CD14-positive monocyte (primary cell): ENCODE measurements around the gene RTN4R. TPM values are rescaled to one million over a fixed set of nuclear protein-coding genes. Genes with fewer than 3 reads are reported as not detected.

Experiments used
- DNase-seq, 3 donors: peaks; one replicate each; pipeline ENCODE4 v3.0.0-alpha.2; 2011 to 2022
- H2AFZ ChIP-seq: 2 replicates; pipeline ENCODE4 v1.6.0; 2012; ENCODE audit warnings: mild to moderate bottlenecking, low read depth, low read length, inconsistent platforms; ENCODE audit not compliant: insufficient read depth, poor library complexity, severe bottlenecking
- H3K27ac ChIP-seq, 2 donors: 1 replicate in 1 of 2; 2 replicates in 1 of 2; pipeline ENCODE4 v1.5.1; 2012 to 2013; ENCODE audit warnings: low read length in 2 of 2, control low read depth in 1 of 2, inconsistent platforms in 1 of 2, low read depth in 1 of 2, mild to moderate bottlenecking in 1 of 2
- H3K27me3 ChIP-seq, 2 donors: one replicate each; pipeline versions ENCODE4 v1.6.0 to v1.6.1; 2011 to 2013; ENCODE audit warnings: low read length in 2 of 2; ENCODE audit not compliant: control insufficient read depth in 2 of 2, insufficient read depth in 2 of 2
- H3K36me3 ChIP-seq, 2 donors: replicated peaks in 1 of 2; 1 replicate in 1 of 2; 2 replicates in 1 of 2; pipeline versions ENCODE4 v1.5.1 to v1.6.1; 2012 to 2013; ENCODE audit warnings: low read length in 2 of 2, control low read depth in 1 of 2, inconsistent platforms in 1 of 2, mild to moderate bottlenecking in 1 of 2; ENCODE audit not compliant: insufficient read depth in 2 of 2, control insufficient read depth in 1 of 2
- H3K4me1 ChIP-seq, 2 donors: 1 replicate in 1 of 2; 2 replicates in 1 of 2; pipeline versions ENCODE4 v1.5.1 to v1.6.1; 2012 to 2013; ENCODE audit warnings: low read length in 2 of 2, control low read depth in 1 of 2, inconsistent platforms in 1 of 2, mild to moderate bottlenecking in 1 of 2, moderate library complexity in 1 of 2; ENCODE audit not compliant: insufficient read depth in 2 of 2, control insufficient read depth in 1 of 2
- H3K4me2 ChIP-seq: replicated peaks from 2 replicates; pipeline ENCODE3; 2012; ENCODE audit warnings: low read length, moderate library complexity, mild to moderate bottlenecking; ENCODE audit not compliant: poor library complexity, severe bottlenecking; ENCODE audit errors: extremely low read depth
- H3K4me3 ChIP-seq, 3 experiments: fragments of 200-600 bp in 1 of 3; sonication (generic) in 1 of 3; replicated peaks in 1 of 3; 1 replicate in 2 of 3; 2 replicates in 1 of 3; pipeline ENCODE4 v1.5.1; 2011 to 2013; ENCODE audit warnings: low read length in 3 of 3, mild to moderate bottlenecking in 3 of 3, control low read depth in 2 of 3, low read depth in 2 of 3, inconsistent platforms in 1 of 3, moderate library complexity in 1 of 3
- H3K79me2 ChIP-seq: 2 replicates; pipeline ENCODE4 v1.6.0; 2012; ENCODE audit warnings: mild to moderate bottlenecking, control low read depth, inconsistent platforms, low read length, moderate library complexity; ENCODE audit not compliant: insufficient read depth
- H3K9ac ChIP-seq: 2 replicates; pipeline ENCODE4 v1.6.0; 2017; ENCODE audit warnings: low read length, mild to moderate bottlenecking; ENCODE audit not compliant: insufficient read depth, poor library complexity, severe bottlenecking
- H3K9me3 ChIP-seq, 2 donors: replicated peaks in 1 of 2; 1 replicate in 1 of 2; 2 replicates in 1 of 2; pipeline versions ENCODE4 v1.5.1 to v1.6.1; 2012 to 2013; ENCODE audit warnings: low read length in 2 of 2, control low read depth in 1 of 2; ENCODE audit not compliant: control insufficient read depth in 1 of 2, insufficient read depth in 1 of 2
- H4K20me1 ChIP-seq: 2 replicates; pipeline ENCODE4 v1.6.0; 2012; ENCODE audit warnings: mild to moderate bottlenecking, low read length, control low read depth, moderate library complexity; ENCODE audit not compliant: insufficient read depth
- H3K27ac Mint-ChIP-seq, 7 donors: one replicate each; pipeline ENCODE4 v1.8.0; 2020; ENCODE audit warnings: mild to moderate bottlenecking in 7 of 7, mixed read lengths in 7 of 7, moderate library complexity in 6 of 7, inconsistent platforms in 2 of 7
- H3K27me3 Mint-ChIP-seq, 3 donors: one replicate each; pipeline ENCODE4 v1.8.0; 2021 to 2022; ENCODE audit warnings: low read depth in 3 of 3, mild to moderate bottlenecking in 3 of 3, mixed read lengths in 3 of 3, moderate library complexity in 3 of 3, inconsistent platforms in 1 of 3
- H3K36me3 Mint-ChIP-seq, 2 donors: one replicate each; pipeline ENCODE4 v1.8.0; 2020; ENCODE audit warnings: mixed read lengths in 2 of 2, inconsistent platforms in 1 of 2, mild to moderate bottlenecking in 1 of 2
- H3K4me1 Mint-ChIP-seq: one replicate; pipeline ENCODE4 v1.8.0; 2020; ENCODE audit warnings: mild to moderate bottlenecking, mixed read lengths
- H3K4me3 Mint-ChIP-seq, 2 donors: one replicate each; pipeline ENCODE4 v1.8.0; 2020; ENCODE audit warnings: mild to moderate bottlenecking in 2 of 2, mixed read lengths in 2 of 2, moderate library complexity in 1 of 2
- H3K9me3 Mint-ChIP-seq, 7 donors: one replicate each; pipeline ENCODE4 v1.8.0; 2020 to 2022; ENCODE audit warnings: mixed read lengths in 7 of 7, mild to moderate bottlenecking in 6 of 7, moderate library complexity in 6 of 7, inconsistent platforms in 2 of 7
- WGBS: methylation state at CpG from one replicate; pipeline ENCODE4 v1.1.5; 2013; ENCODE audit warnings: missing lambda C conversion rate; ENCODE audit not compliant: insufficient coverage; 5-methylcytosine and 5-hydroxymethylcytosine counted together
- intact Hi-C, 2 donors: fragments of 100-400 bp; cut with micrococcal nuclease; formaldehyde crosslinking; loops; one replicate each; pipeline versions ENCODE4 v1.15.0 to v1.15.1; 2023
- polyA plus RNA-seq, 3 donors: library from polyadenylated mRNA; depleted of rRNA in 1 of 3; unstranded in 2 of 3; stranded (reverse) in 1 of 3; fragments of 300-500 nt in 2 of 3; fragments of >200 nt in 1 of 3; fragmentation: Illumina TruSeq in 2 of 3; gene quantifications; 1 replicate in 2 of 3; 2 replicates in 1 of 3; pipeline ENCODE4 v1.2.3, GENCODE V29; 2012 to 2021
- TF ChIP-seq, protein P1 (sequence below): fragments of 200-600 bp; IDR thresholded peaks from one replicate; pipeline ENCODE4 v1.8.0; 2022; ENCODE audit warnings: antibody characterized with exemption, mild to moderate bottlenecking

RTN4R gene
- polyA plus RNA-seq, 3 donors, result not detected

DNA sequence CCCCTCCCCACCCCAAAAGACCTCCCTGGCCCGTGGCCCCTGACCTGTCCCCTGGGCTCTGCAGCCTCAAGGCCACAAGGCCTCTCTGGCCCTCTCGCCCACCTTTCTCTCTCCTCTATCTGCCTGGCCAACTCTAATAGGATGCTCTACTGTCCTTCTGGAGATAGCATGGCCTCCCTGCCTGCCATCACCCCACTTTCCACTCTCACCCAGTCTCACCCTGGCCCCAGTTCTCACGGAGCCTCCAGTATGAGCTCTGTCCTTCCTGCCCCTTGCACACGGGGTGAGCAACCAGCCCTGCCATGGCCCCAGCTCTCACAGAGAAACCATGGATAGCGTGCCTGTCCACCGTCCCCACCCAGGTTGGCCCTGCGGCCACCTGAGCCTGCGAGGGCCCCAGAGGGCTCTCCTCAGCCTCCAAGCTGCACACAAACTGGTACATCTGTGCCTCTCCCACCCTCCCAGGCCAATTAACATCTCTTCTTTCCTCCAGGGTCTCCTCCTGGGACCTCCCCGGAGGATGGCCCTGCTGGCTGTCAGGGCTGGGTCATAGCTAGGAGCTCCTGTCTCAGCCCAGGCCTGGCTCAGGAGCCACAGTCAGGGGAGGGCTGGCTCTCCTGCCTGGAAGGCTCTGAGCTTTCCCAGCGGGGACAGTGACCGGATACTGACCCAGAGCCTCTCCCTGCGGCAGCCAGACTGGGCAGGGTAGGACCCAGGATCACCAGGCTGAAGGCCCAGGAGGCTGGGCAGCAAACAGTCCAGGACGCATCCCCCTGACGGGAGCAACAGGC lies 22.3 kb downstream of the RTN4R start:
- H3K27ac Mint-ChIP-seq, result peak overlapping the region in 2 of 7 donors; percentile 1 to 54
- H3K4me2 ChIP-seq, result no peak overlapping the region
- TF ChIP-seq, protein P1, sequence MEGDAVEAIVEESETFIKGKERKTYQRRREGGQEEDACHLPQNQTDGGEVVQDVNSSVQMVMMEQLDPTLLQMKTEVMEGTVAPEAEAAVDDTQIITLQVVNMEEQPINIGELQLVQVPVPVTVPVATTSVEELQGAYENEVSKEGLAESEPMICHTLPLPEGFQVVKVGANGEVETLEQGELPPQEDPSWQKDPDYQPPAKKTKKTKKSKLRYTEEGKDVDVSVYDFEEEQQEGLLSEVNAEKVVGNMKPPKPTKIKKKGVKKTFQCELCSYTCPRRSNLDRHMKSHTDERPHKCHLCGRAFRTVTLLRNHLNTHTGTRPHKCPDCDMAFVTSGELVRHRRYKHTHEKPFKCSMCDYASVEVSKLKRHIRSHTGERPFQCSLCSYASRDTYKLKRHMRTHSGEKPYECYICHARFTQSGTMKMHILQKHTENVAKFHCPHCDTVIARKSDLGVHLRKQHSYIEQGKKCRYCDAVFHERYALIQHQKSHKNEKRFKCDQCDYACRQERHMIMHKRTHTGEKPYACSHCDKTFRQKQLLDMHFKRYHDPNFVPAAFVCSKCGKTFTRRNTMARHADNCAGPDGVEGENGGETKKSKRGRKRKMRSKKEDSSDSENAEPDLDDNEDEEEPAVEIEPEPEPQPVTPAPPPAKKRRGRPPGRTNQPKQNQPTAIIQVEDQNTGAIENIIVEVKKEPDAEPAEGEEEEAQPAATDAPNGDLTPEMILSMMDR, result no peak
- H3K4me1 Mint-ChIP-seq, result peaks cover 21% of the 10 kb centered on the region
- no peaks in the 10 kb centered on the region for H3K36me3 ChIP-seq
- no peak overlapping the region for H3K4me3 Mint-ChIP-seq
- no peak overlapping the region for H2AFZ ChIP-seq
- H3K4me1 ChIP-seq, result peaks cover 9 to 20% of the 10 kb centered on the region in 2 donors
- 89% methylated on average over 14 of the region's 14 CpGs for WGBS
- H3K27me3 Mint-ChIP-seq, result no peaks in the 10 kb centered on the region
- DNase-seq, result no peak
- H3K36me3 Mint-ChIP-seq, result no peaks in the 10 kb centered on the region
- H3K27me3 ChIP-seq, result no peaks in the 10 kb centered on the region
- intact Hi-C loops, result no loop called here
- H3K9ac ChIP-seq, result no peak overlapping the region
- H3K9me3 ChIP-seq, result no peaks in the 10 kb centered on the region
- H3K27ac ChIP-seq, result no peak overlapping the region
- no peaks in the 10 kb centered on the region for H3K9me3 Mint-ChIP-seq
- no peak overlapping the region for H3K4me3 ChIP-seq
- H4K20me1 ChIP-seq, result no peaks in the 10 kb centered on the region
- H3K79me2 ChIP-seq, result no peaks in the 10 kb centered on the region

DNA sequence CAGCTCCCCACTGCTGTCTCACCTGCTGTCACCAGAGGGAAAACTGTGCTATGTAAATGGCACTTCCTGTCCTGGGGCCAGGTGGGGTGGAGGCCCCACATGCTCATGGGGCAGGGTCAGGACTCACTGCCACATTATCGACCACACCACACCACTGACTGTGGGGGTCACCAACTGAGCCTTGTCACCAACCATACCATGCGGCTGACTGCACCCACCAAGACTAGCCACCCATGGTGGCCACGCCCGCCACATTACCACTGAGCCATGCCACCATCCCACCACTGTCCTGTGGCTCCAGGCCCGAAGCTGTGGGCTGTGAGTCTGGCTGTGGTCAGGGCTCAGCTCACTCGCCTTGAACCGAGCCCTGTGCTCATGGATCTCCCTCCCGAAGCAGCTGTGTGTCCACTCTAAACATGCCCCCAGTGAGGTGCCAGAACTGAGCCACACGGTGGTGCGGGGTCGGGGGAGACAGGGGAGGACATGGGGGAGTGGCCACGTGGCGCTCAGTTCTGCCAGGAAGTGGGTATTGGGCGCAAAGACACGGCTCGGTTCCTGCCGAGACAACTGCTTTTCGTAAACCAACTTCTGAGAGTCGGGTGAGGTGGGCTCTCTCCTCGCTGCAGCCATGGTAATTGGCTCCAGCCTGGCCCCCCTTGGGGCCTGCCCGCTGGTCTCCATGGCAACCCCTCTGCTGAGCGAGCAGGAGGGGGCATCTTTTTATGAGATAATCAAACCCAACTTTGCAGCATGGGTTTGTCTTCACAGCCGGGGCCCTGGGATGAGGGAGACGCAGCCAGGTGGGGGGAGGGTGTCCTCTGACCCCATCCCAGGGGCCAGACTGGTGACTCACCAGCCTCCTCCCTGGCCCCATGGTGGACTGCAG lies 23.2 kb downstream of the RTN4R start:
- DNase-seq, result no peak
- intact Hi-C loops, result no loop called here
- no peak overlapping the region for H3K9ac ChIP-seq

More for the DNA sequence above, 23.2 kb downstream of the RTN4R start:
- H3K36me3 ChIP-seq, result no peaks in the 10 kb centered on the region
- H3K9me3 Mint-ChIP-seq, result no peaks in the 10 kb centered on the region
- H3K9me3 ChIP-seq, result no peaks in the 10 kb centered on the region
- no peak overlapping the region for H3K4me2 ChIP-seq
- H3K4me1 ChIP-seq, result peaks cover 9 to 20% of the 10 kb centered on the region in 2 donors
- TF ChIP-seq, protein P1, result no peak
- no peaks in the 10 kb centered on the region for H3K36me3 Mint-ChIP-seq
- peak overlapping the region in 2 of 7 donors; percentile 18 to 50 for H3K27ac Mint-ChIP-seq
- peaks cover 21% of the 10 kb centered on the region for H3K4me1 Mint-ChIP-seq
- H3K27me3 ChIP-seq, result no peaks in the 10 kb centered on the region
- no peak overlapping the region for H3K27ac ChIP-seq
- H3K27me3 Mint-ChIP-seq, result no peaks in the 10 kb centered on the region
- WGBS, result 34% methylated on average over 22 of the region's 24 CpGs
- no peaks in the 10 kb centered on the region for H4K20me1 ChIP-seq
- H3K4me3 Mint-ChIP-seq, result no peak overlapping the region
- H3K79me2 ChIP-seq, result no peaks in the 10 kb centered on the region
- H3K4me3 ChIP-seq, result no peak overlapping the region
- H2AFZ ChIP-seq, result peak overlapping the region; percentile 41
